Testis (tissue), 3 donors: ENCODE data around the gene ERBB4. TPM values are rescaled to one million over a fixed set of nuclear protein-coding genes. Genes with fewer than 3 reads are reported as not detected.

Experiments used
- DNase-seq: peaks from one replicate; pipeline ENCODE4 v3.0.0-alpha.2; 2019
- H3K27ac ChIP-seq, 2 donors: fragments of 200-600 bp; sonication (generic); one replicate each; pipeline ENCODE4 v1.5.1; 2019
- H3K27me3 ChIP-seq: fragments of 200-600 bp; sonication (generic); one replicate; pipeline ENCODE4 v1.5.1; 2019
- H3K36me3 ChIP-seq: fragments of 200-600 bp; sonication (generic); one replicate; pipeline ENCODE4 v1.5.1; 2017; ENCODE audit warnings: low read depth; ENCODE audit errors: missing control alignments
- H3K4me1 ChIP-seq: fragments of 200-600 bp; sonication (generic); one replicate; pipeline ENCODE4 v1.5.1; 2019
- H3K4me3 ChIP-seq, 2 donors: fragments of 200-600 bp; sonication (generic); one replicate each; pipeline ENCODE4 v1.5.1; 2017 to 2019
- H3K9me3 ChIP-seq: fragments of 200-600 bp; sonication (generic); one replicate; pipeline ENCODE4 v1.5.1; 2017
- CTCF ChIP-seq, 3 experiments: fragments of 450-650 bp in 2 of 3; fragments of 200-600 bp in 1 of 3; sonication (generic) in 1 of 3; IDR thresholded peaks; one replicate each; pipeline ENCODE4 v1.5.1; 2016 to 2019; ENCODE audit warnings: antibody characterized with exemption in 3 of 3, mild to moderate bottlenecking in 2 of 3, moderate library complexity in 1 of 3
- POLR2A ChIP-seq: fragments of 450-650 bp; IDR thresholded peaks from one replicate; pipeline ENCODE4 v1.6.1; 2017; ENCODE audit warnings: antibody characterized with exemption, mild to moderate bottlenecking, moderate library complexity
- WGBS, 2 donors: methylation state at CpG; one replicate each; pipeline ENCODE4 v1.1.5; 2018; 5-methylcytosine and 5-hydroxymethylcytosine counted together
- intact Hi-C: fragments of 100-400 bp; cut with DNase I; formaldehyde crosslinking; loops from one replicate; pipeline ENCODE4 v1.15.1; 2023; ENCODE audit warnings: low total_unique reads
- polyA plus RNA-seq: library from polyadenylated mRNA; stranded (reverse); fragments of 350-450 nt; fragmentation: Illumina TruSeq; extraction: RNeasy Lipid Tissue Mini Kit (QIAGEN cat#74804); gene quantifications from one replicate; pipeline ENCODE4 v1.2.3, GENCODE V29; 2014; ENCODE audit warnings: low read depth, low replicate concordance; ENCODE audit not compliant: insufficient read depth
- total RNA-seq, 2 donors: library from RNA; depleted of rRNA; stranded (reverse); fragments of >200 nt; gene quantifications; one replicate each; pipeline ENCODE4 v1.2.3, GENCODE V29; 2016

ERBB4 gene
- total and polyA plus RNA-seq, 3 donors from 2014 or later = 6.1 to 62.7 (median 47.7) TPM

- no peaks in the 10 kb centered on the region for H3K27me3 ChIP-seq
- intact Hi-C loops = no loop called here
These were observed 1088.8 kb downstream of the ERBB4 start for GRCh38 chr2:211449819-211450218.

GRCh38 chr2:211447548-211447947 is 1091.1 kb downstream of the ERBB4 start:
- H3K36me3 ChIP-seq = no peaks in the 10 kb centered on the region
- H3K4me1 ChIP-seq = no peaks in the 10 kb centered on the region
- H3K27me3 ChIP-seq = no peaks in the 10 kb centered on the region
- WGBS, 2 donors = 87 to 90% methylated on average over 1 of the region's 1 CpG
- DNase-seq = no peak
- no peak overlapping the region for H3K27ac ChIP-seq
- H3K4me3 ChIP-seq = no peak overlapping the region
- no peaks in the 10 kb centered on the region for H3K9me3 ChIP-seq
- intact Hi-C loops = no loop called here
- TF ChIP-seq POLR2A (no peak), CTCF (IDR thresholded peaks at IDR 0.05) (no peak)

More at GRCh38 chr2:211449819-211450218, 1088.8 kb downstream of the ERBB4 start:
- Histone ChIP-seq H3K36me3 (no peaks in the 10 kb centered on the region), H3K9me3 (no peaks in the 10 kb centered on the region), H3K27ac (no peak overlapping the region), H3K4me1 (no peaks in the 10 kb centered on the region), H3K4me3 (no peak overlapping the region)
- WGBS, 2 donors = 92 to 93% methylated on average over 1 of the region's 1 CpG
- no peak for DNase-seq
- TF ChIP-seq POLR2A (no peak), CTCF (IDR thresholded peaks at IDR 0.05) (no peak)

- Histone ChIP-seq H3K4me1 (no peaks in the 10 kb centered on the region), H3K36me3 (no peaks in the 10 kb centered on the region), H3K27me3 (no peaks in the 10 kb centered on the region), H3K27ac (no peak overlapping the region), H3K9me3 (no peaks in the 10 kb centered on the region), H3K4me3 (no peak overlapping the region)
- intact Hi-C loops = no loop called here
- 94 to 97% methylated on average over 2 of the region's 2 CpGs for WGBS, 2 donors
- no peak for DNase-seq
- TF ChIP-seq POLR2A = no peak
- no peak for TF ChIP-seq CTCF (IDR thresholded peaks at IDR 0.05)
These were observed 1098.5 kb downstream of the ERBB4 start for GRCh38 chr2:211440107-211440506.

- WGBS, 2 donors = 66 to 73% methylated on average over 2 of the region's 2 CpGs
- Histone ChIP-seq H3K27me3 (no peaks in the 10 kb centered on the region), H3K36me3 (no peaks in the 10 kb centered on the region), H3K9me3 (no peaks in the 10 kb centered on the region), H3K4me1 (no peaks in the 10 kb centered on the region), H3K27ac (no peak overlapping the region), H3K4me3 (no peak overlapping the region)
- no peak for DNase-seq
- intact Hi-C loops = no loop called here
- no peak for TF ChIP-seq CTCF (IDR thresholded peaks at IDR 0.05)
- no peak for TF ChIP-seq POLR2A
These were observed 1099.6 kb downstream of the ERBB4 start for GRCh38 chr2:211439011-211439410.

- H3K4me3 ChIP-seq = no peak overlapping the region
- no peaks in the 10 kb centered on the region for H3K27me3 ChIP-seq
- H3K27ac ChIP-seq = no peak overlapping the region
- WGBS, 2 donors = 72 to 83% methylated on average over 5 of the region's 5 CpGs
- intact Hi-C loops = no loop called here
- no peaks in the 10 kb centered on the region for H3K36me3 ChIP-seq
- no peaks in the 10 kb centered on the region for H3K9me3 ChIP-seq
- no peaks in the 10 kb centered on the region for H3K4me1 ChIP-seq
- TF ChIP-seq CTCF (IDR thresholded peaks at IDR 0.05) = no peak
- no peak for TF ChIP-seq POLR2A
- DNase-seq = no peak
These were observed 1101.2 kb downstream of the ERBB4 start for GRCh38 chr2:211437396-211437795.
